Neuronal stem cell (in vitro differentiated cells): Measurements from ENCODE around the gene GPI.
A peak's percentile ranks its signal among the peaks of the same experiment; 100 is the strongest.
"Not testable (repeated sequence)": the region's sequence is repeated elsewhere in the genome, so short reads cannot be mapped to it uniquely, and the experiment has no call there.

ENCODE experiments used
- DNase-seq: peaks from one replicate; pipeline ENCODE4 v3.0.0-alpha.2; 2013; ENCODE audit warnings: low spot score
- H2AFZ ChIP-seq: one replicate; pipeline ENCODE4 v1.6.1; 2013; ENCODE audit warnings: mild to moderate bottlenecking, low read length, inconsistent platforms
- H2AK5ac ChIP-seq: 2 replicates; pipeline ENCODE4 v1.6.1; 2013; ENCODE audit warnings: low read depth, mild to moderate bottlenecking, inconsistent platforms, low read length, moderate library complexity, mixed read lengths
- H2BK120ac ChIP-seq: 2 replicates; pipeline ENCODE4 v1.6.1; 2013; ENCODE audit warnings: low read depth, mild to moderate bottlenecking, inconsistent platforms, low read length, moderate library complexity, mixed read lengths
- H2BK12ac ChIP-seq: one replicate; pipeline ENCODE4 v1.6.1; 2013; ENCODE audit warnings: low read length, inconsistent platforms
- H2BK15ac ChIP-seq: 2 replicates; pipeline ENCODE4 v1.6.1; 2013; ENCODE audit warnings: mild to moderate bottlenecking, low read length, inconsistent platforms, mixed read lengths
- H2BK5ac ChIP-seq: one replicate; pipeline ENCODE4 v1.6.1; 2013; ENCODE audit warnings: inconsistent platforms, mild to moderate bottlenecking, low read length, moderate library complexity
- H3K14ac ChIP-seq: one replicate; pipeline ENCODE4 v1.6.1; 2013; ENCODE audit warnings: low read length, inconsistent platforms
- H3K18ac ChIP-seq: 2 replicates; pipeline ENCODE4 v1.6.1; 2013; ENCODE audit warnings: low read length, inconsistent platforms
- H3K23ac ChIP-seq: 2 replicates; pipeline ENCODE4 v1.6.1; 2013; ENCODE audit warnings: low read depth, mild to moderate bottlenecking, mixed read lengths, low read length, inconsistent platforms; ENCODE audit not compliant: poor library complexity
- H3K27ac ChIP-seq: replicated peaks from 3 replicates; pipeline ENCODE4 v1.5.1; 2013; ENCODE audit warnings: low read length, inconsistent platforms
- H3K27me3 ChIP-seq, 3 experiments: 2 replicates each; pipeline ENCODE4 v1.6.1; 2013; ENCODE audit warnings: low read length in 3 of 3, mild to moderate bottlenecking in 2 of 3, inconsistent platforms in 1 of 3, low read depth in 1 of 3, mixed read lengths in 1 of 3, moderate library complexity in 1 of 3; ENCODE audit not compliant: control insufficient read depth in 3 of 3, insufficient read depth in 3 of 3
- H3K36me3 ChIP-seq, 2 donors: replicated peaks in 1 of 2; 2 replicates each; pipeline ENCODE4 v1.6.1; 2013; ENCODE audit warnings: low read length in 2 of 2; ENCODE audit not compliant: control insufficient read depth in 2 of 2, insufficient read depth in 2 of 2
- H3K4ac ChIP-seq: 2 replicates; pipeline ENCODE4 v1.6.1; 2013; ENCODE audit warnings: inconsistent platforms, mild to moderate bottlenecking, low read length, moderate library complexity
- H3K4me1 ChIP-seq, 2 donors: 1 replicate in 1 of 2; 2 replicates in 1 of 2; pipeline ENCODE4 v1.6.1; 2013; ENCODE audit warnings: low read length in 2 of 2, low read depth in 1 of 2; ENCODE audit not compliant: control insufficient read depth in 2 of 2, insufficient read depth in 1 of 2
- H3K4me2 ChIP-seq: one replicate; pipeline ENCODE4 v1.6.1; 2013; ENCODE audit warnings: mild to moderate bottlenecking, low read length, inconsistent platforms; ENCODE audit not compliant: insufficient read depth, poor library complexity, severe bottlenecking
- H3K4me3 ChIP-seq, 2 donors: 2 replicates each; pipeline ENCODE4 v1.5.1; 2013; ENCODE audit warnings: low read length in 2 of 2, mild to moderate bottlenecking in 2 of 2, inconsistent platforms in 1 of 2, moderate library complexity in 1 of 2
- H3K79me1 ChIP-seq: one replicate; pipeline ENCODE4 v1.6.1; 2013; ENCODE audit warnings: low read depth, mild to moderate bottlenecking, inconsistent platforms, low read length, moderate library complexity
- H3K9ac ChIP-seq: one replicate; pipeline ENCODE4 v1.6.1; 2013; ENCODE audit warnings: mild to moderate bottlenecking, low read depth, low read length, inconsistent platforms; ENCODE audit not compliant: poor library complexity
- H3K9me3 ChIP-seq, 2 donors: replicated peaks in 1 of 2; 2 replicates each; pipeline versions ENCODE3 to v1.6.1; 2013; ENCODE audit warnings: low read length in 2 of 2, mild to moderate bottlenecking in 2 of 2, inconsistent platforms in 1 of 2, low read depth in 1 of 2, mixed read lengths in 1 of 2, moderate library complexity in 1 of 2; ENCODE audit not compliant: control insufficient read depth in 2 of 2, insufficient read depth in 1 of 2
- H4K8ac ChIP-seq: one replicate; pipeline ENCODE4 v1.6.1; 2013; ENCODE audit warnings: low read depth, mild to moderate bottlenecking, inconsistent platforms, low read length, moderate library complexity
- H4K91ac ChIP-seq: one replicate; pipeline ENCODE4 v1.6.1; 2013; ENCODE audit warnings: low read length, low read depth, mild to moderate bottlenecking, inconsistent platforms; ENCODE audit not compliant: poor library complexity
- WGBS, 2 donors: extraction: QIAGEN DNeasy Blood & Tissue Kit; methylation state at CpG; one replicate each; pipeline ENCODE4 v1.1.7; 2013; ENCODE audit warnings: missing lambda C conversion rate in 2 of 2, mixed read lengths in 1 of 2; ENCODE audit not compliant: insufficient read length in 2 of 2, insufficient replicate concordance in 1 of 2; ENCODE audit errors: extremely low coverage in 2 of 2; 5-methylcytosine and 5-hydroxymethylcytosine counted together

Gene GPI

DNA sequence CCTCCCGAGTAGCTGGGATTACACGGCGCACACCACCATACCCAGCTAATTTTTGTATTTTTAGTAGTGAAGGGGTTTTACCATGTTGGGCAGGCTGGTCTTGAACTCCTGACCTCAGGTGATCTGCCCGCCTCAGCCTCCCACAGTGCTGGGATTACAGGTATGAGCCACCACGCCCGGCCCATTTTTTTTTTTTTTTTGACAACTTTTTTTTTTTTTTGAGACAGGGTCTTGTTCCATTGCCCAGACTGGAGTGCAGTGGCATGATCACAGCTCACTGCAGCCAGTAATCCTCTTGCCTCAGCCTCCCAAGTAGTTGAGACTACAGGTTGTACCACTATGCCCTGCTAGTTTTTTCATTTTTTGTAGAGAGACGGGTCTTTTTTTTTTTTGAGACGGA lies 35.8 kb downstream of the GPI start:
- H3K14ac ChIP-seq, H3K4me3 ChIP-seq, DNase-seq, H2BK5ac ChIP-seq, H2BK15ac ChIP-seq, H3K27me3 ChIP-seq, H3K4me1 ChIP-seq, H3K4ac ChIP-seq, H3K27ac ChIP-seq, H2AFZ ChIP-seq, H3K23ac ChIP-seq, H4K8ac ChIP-seq, H3K79me1 ChIP-seq, H3K9me3 ChIP-seq, H4K91ac ChIP-seq, H2AK5ac ChIP-seq, H2BK12ac ChIP-seq, H3K4me2 ChIP-seq, H2BK120ac ChIP-seq, H3K18ac ChIP-seq, H3K9ac ChIP-seq: not testable (repeated sequence)
- no CpG with 5 or more reads among the region's 8 CpGs for WGBS, 2 donors
- peaks cover 28 to 44% of the 10 kb centered on the region in 2 donors for H3K36me3 ChIP-seq

DNA sequence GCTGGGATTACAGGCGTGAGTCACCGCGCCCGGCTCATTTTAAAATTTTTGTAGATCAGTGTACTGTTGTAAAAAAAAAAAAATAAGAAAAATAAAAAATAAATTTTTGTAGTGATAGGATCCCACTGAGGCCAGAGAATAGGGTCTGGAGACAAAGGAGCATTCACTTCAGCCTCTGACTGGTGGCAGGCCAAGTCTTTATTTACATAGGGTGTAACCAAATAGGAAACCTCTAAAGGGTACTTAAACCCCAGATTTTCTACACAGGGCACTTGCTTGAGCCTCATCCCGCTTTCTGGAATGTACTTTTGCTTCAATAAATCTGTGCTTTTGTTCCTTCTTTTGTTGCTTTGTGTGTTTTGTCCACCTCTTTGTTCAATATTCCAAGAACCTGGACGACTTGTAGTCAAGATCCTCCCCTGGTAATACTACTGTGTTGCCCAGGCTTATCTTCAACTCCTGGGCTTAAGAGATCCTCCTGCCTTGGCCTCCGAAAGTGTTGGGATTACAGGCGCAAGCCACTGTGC lies 37.1 kb downstream of the GPI start:
- Histone ChIP-seq H2BK12ac (no peak overlapping the region), H3K36me3 (peaks cover 21 to 33% of the 10 kb centered on the region in 2 donors), H3K9me3 (no peaks in the 10 kb centered on the region), H3K4me2 (no peak overlapping the region), H3K27ac (peak overlapping the region; percentile 46), H3K18ac (no peak overlapping the region), H3K14ac (no peak overlapping the region), H2BK120ac (no peak overlapping the region), H3K79me1 (peaks cover 6% of the 10 kb centered on the region), H3K23ac (no peak overlapping the region), H3K9ac (no peak overlapping the region), H2AFZ (no peak overlapping the region), H4K91ac (no peak overlapping the region), H3K4me3 (no peak overlapping the region), H3K4ac (no peak overlapping the region), H2BK15ac (no peak overlapping the region), H2AK5ac (no peak overlapping the region), H4K8ac (no peak overlapping the region), H2BK5ac (no peak overlapping the region), H3K4me1 (no peaks in the 10 kb centered on the region), H3K27me3 (no peaks in the 10 kb centered on the region)
- no CpG with 5 or more reads among the region's 8 CpGs for WGBS, 2 donors
- DNase-seq = no peak

DNA sequence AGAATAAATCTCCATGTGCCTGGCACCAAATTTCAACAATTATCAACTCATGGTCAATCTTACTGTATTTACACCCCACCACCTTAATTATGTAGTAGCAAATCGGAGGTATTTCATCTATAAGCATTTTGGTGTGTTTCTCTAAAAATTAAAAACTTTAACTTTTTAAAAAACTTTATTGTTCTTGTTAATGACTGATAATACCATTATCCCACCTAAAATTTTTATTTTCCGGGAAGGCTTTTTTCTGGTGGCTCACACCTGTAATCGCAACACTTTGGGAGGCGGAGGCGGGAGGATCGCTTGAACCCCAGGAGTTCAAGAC lies 38.8 kb downstream of the GPI start:
- no peak overlapping the region for H3K18ac ChIP-seq
- H2BK15ac ChIP-seq = no peak overlapping the region
- DNase-seq = no peak
- no peak overlapping the region for H4K91ac ChIP-seq
- peak overlapping the region; percentile 91 to 99 for H3K4me3 ChIP-seq
- H3K27ac ChIP-seq = no peak overlapping the region
- peaks cover 8% of the 10 kb centered on the region for H3K79me1 ChIP-seq
- no peaks in the 10 kb centered on the region for H3K27me3 ChIP-seq
- H3K36me3 ChIP-seq = peaks cover 16 to 25% of the 10 kb centered on the region in 2 donors
- H3K14ac ChIP-seq = no peak overlapping the region
- no peak overlapping the region for H4K8ac ChIP-seq
- no peaks in the 10 kb centered on the region for H3K9me3 ChIP-seq
- H2BK5ac ChIP-seq = no peak overlapping the region
- H3K9ac ChIP-seq = no peak overlapping the region
- no peaks in the 10 kb centered on the region for H3K4me1 ChIP-seq
- no peak overlapping the region for H2AK5ac ChIP-seq
- no peak overlapping the region for H3K23ac ChIP-seq
- no peak overlapping the region for H3K4me2 ChIP-seq
- WGBS, 2 donors = no CpG with 5 or more reads among the region's 6 CpGs
- no peak overlapping the region for H2BK12ac ChIP-seq
- peak overlapping the region; percentile 99 for H2AFZ ChIP-seq
- no peak overlapping the region for H3K4ac ChIP-seq
- no peak overlapping the region for H2BK120ac ChIP-seq

GRCh38 chr19:34404109-34404909 lies 39.3 kb downstream of the GPI start, which contains the start of gene PDCD2L:
TSS of gene PDCD2L (plus strand) at chr19:34404399. CDS start at chr19:34404431, 32 bp downstream.
- Histone ChIP-seq H3K9ac (peak within 1 kb of the TSS; percentile 96), H2BK5ac (peak within 1 kb of the TSS; percentile 93), H3K27me3 (no peaks in the 10 kb centered on the region), H3K27ac (peak within 1 kb of the TSS; percentile 32), H2BK15ac (peak within 1 kb of the TSS; percentile 99), H3K4me2 (peak within 1 kb of the TSS; percentile 74), H3K79me1 (peaks cover 8% of the 10 kb centered on the region), H3K9me3 (no peaks in the 10 kb centered on the region), H4K8ac (no peak within 1 kb of the TSS), H2BK12ac (peak within 1 kb of the TSS; percentile 46), H3K4me1 (no peaks in the 10 kb centered on the region), H2AFZ (peak within 1 kb of the TSS; percentile 99), H3K18ac (peak within 1 kb of the TSS; percentile 99), H3K4ac (no peak within 1 kb of the TSS), H4K91ac (peak within 1 kb of the TSS; percentile 3), H3K14ac (peak within 1 kb of the TSS; percentile 75), H3K4me3 (peak within 1 kb of the TSS; percentile 91 to 99), H2AK5ac (peak within 1 kb of the TSS; percentile 6), H3K23ac (peak within 1 kb of the TSS; percentile 95), H2BK120ac (no peak within 1 kb of the TSS), H3K36me3 (peaks cover 15 to 25% of the 10 kb centered on the region in 2 donors)
- peak; percentile 88 for DNase-seq
- no CpG with 5 or more reads among the region's 69 CpGs for WGBS, 2 donors
